ENCODE results near the gene XK. TPM values are rescaled to one million over a fixed set of nuclear protein-coding genes. Genes with fewer than 3 reads are reported as not detected.

The XK gene, protein sequence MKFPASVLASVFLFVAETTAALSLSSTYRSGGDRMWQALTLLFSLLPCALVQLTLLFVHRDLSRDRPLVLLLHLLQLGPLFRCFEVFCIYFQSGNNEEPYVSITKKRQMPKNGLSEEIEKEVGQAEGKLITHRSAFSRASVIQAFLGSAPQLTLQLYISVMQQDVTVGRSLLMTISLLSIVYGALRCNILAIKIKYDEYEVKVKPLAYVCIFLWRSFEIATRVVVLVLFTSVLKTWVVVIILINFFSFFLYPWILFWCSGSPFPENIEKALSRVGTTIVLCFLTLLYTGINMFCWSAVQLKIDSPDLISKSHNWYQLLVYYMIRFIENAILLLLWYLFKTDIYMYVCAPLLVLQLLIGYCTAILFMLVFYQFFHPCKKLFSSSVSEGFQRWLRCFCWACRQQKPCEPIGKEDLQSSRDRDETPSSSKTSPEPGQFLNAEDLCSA
- polyA plus RNA-seq: 8.1 and 9.0 TPM in 2 replicates

DNA sequence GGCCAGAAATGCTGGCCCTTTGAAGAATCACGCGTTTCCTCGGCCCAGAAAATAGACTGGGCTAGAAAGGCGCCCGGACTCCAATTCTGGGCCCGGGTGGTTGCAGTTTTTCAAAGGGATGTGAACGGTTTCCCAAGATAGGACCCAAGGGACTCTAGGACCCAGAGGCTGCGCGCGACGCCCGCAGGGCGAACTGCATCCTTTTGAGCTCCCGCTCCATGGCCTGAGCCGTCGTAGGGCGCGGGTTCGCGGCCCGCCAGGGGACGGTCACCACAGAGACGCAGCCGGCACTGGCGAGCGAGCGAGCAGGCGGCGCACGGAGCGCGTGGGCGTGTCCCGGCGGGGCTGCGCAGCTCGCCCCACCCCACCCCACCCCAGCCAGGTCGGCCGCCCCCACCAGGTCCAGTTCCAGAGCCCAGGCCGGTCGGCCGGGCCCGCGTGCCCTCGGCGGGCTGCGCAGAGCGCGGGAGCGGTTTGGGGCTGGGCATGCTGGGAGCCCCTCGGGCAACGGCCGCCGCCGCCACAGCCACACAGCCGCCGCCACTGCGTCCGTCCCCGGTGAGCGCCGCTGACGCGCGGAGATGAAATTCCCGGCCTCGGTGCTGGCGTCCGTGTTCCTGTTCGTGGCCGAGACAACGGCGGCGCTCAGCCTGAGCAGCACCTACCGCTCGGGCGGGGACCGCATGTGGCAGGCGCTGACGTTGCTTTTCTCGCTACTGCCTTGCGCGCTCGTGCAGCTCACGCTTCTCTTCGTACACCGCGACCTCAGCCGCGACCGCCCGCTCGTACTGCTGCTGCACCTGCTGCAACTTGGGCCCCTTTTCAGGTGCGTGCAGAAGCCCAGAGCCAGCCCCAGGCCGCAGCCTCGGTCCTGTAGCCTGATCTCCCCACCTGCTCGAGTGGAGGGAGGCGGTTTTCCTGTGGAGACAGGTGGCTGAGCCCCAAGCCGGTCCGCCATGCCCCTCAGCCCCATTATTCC lies at the start of gene XK:
TSS of gene XK (plus strand) at position 411 of the 979 bp plus-strand sequence. CDS start at position 582, 171 bp downstream.

DNA sequence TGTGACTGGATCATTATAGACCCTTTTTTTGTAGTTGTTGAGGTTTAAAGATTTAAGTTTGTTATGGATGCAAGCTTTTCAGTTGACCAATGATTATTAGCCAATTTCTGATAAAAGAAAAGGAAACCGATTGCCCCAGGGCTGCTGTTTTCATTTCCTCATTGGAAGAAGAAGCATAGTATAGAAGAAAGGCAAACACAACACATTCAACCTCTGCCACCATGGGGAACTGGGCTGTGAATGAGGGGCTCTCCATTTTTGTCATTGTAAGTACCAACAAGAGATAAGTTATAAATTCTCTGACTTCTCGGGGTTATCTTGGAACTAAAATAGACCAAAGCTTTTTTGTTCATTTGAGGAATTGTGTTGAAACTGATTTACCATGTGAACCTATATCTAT lies 94.3 kb downstream of the XK start, which contains the start of gene CYBB:
TSS of gene CYBB (plus strand) at position 203 of the 400 bp plus-strand sequence. CDS start at position 222, 19 bp downstream.

Other genes with a start within 250 kb of the XK start
- gene LANCL3, start 114.1 kb upstream of the XK start, polyA plus RNA-seq: 0.22 and 0.29 TPM in 2 replicates
- gene CYBB, start 94.3 kb downstream of the XK start, polyA plus RNA-seq: 0.08 TPM in 1 of 2 replicates, not detected in the other
- 43.7 and 57.1 TPM in 2 replicates for gene DYNLT3, start 161.8 kb downstream of the XK start, polyA plus RNA-seq

Measured in Purkinje cell (primary cell).